ENCODE data around the gene PEPD. TPM values are rescaled to one million over a fixed set of nuclear protein-coding genes. Genes with fewer than 3 reads are reported as not detected.

The PEPD gene
- total RNA-seq, 1 experiment from 2014 or later = 83.1 TPM

GRCh38 chr19:33346665-33347064, 174.9 kb downstream of the PEPD start:
- Mint-ChIP-seq H3K4me1 (0 out of 2 replicates have a peak, but pooled peaks cover 3% of the 10 kb centered on the region), H3K9me3 (no peaks in the 10 kb centered on the region), H3K27ac (no peak overlapping the region), H3K36me3 (no peaks in the 10 kb centered on the region), H3K27me3 (ENCODE audit: low read depth) (peaks cover 6% of the 10 kb centered on the region), H3K4me3 (no peak overlapping the region)
- TF ChIP-seq ZNF121 (CRISPR knock-in tag; IDR thresholded peaks at IDR 0.05) = peak; percentile 13; the same call in 1 of the 2 replicates
- no peak for TF ChIP-seq JAZF1 (CRISPR knock-in tag; IDR thresholded peaks at IDR 0.05)
- ATAC-seq = no peak
- ChIA-PET CTCF (interaction anchor here (0.8 kb wide), 1 partner anchor 449 kb away, joined by 3 read pairs; no protein-coding TSS in a partner anchor), POLR2A (no interaction called here)
- DNase-seq (ENCODE audit: low spot score) = no peak

- Mint-ChIP-seq H3K27me3 (ENCODE audit: low read depth) (peaks cover 4% of the 10 kb centered on the region), H3K4me1 (0 out of 2 replicates have a peak, but pooled peaks cover 3% of the 10 kb centered on the region), H3K36me3 (no peaks in the 10 kb centered on the region), H3K4me3 (no peak overlapping the region), H3K9me3 (no peaks in the 10 kb centered on the region), H3K27ac (no peak overlapping the region)
- POLR2A ChIA-PET = interaction anchor here (0.6 kb wide), 1 partner anchor 27 kb away, joined by 4 read pairs; no protein-coding TSS in a partner anchor
- CTCF ChIA-PET = no interaction called here
- no peak for TF ChIP-seq ZNF317 (CRISPR knock-in tag; IDR thresholded peaks at IDR 0.05; ENCODE audit: borderline replicate concordance, low read depth)
- TF ChIP-seq RELA (CRISPR knock-in tag; IDR thresholded peaks at IDR 0.05; ENCODE audit: borderline replicate concordance) = no peak
- TF ChIP-seq, protein P1, sequence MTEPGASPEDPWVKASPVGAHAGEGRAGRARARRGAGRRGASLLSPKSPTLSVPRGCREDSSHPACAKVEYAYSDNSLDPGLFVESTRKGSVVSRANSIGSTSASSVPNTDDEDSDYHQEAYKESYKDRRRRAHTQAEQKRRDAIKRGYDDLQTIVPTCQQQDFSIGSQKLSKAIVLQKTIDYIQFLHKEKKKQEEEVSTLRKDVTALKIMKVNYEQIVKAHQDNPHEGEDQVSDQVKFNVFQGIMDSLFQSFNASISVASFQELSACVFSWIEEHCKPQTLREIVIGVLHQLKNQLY (CRISPR knock-in tag; IDR thresholded peaks at IDR 0.05) = no peak
- no peak for TF ChIP-seq OVOL2 (CRISPR knock-in tag; IDR thresholded peaks at IDR 0.05; ENCODE audit: borderline replicate concordance)
- TF ChIP-seq EMX1 (CRISPR knock-in tag; IDR thresholded peaks at IDR 0.05) = no peak
- TF ChIP-seq, protein P2, sequence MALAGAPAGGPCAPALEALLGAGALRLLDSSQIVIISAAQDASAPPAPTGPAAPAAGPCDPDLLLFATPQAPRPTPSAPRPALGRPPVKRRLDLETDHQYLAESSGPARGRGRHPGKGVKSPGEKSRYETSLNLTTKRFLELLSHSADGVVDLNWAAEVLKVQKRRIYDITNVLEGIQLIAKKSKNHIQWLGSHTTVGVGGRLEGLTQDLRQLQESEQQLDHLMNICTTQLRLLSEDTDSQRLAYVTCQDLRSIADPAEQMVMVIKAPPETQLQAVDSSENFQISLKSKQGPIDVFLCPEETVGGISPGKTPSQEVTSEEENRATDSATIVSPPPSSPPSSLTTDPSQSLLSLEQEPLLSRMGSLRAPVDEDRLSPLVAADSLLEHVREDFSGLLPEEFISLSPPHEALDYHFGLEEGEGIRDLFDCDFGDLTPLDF (CRISPR knock-in tag; IDR thresholded peaks at IDR 0.05) = no peak
- TF ChIP-seq HMGA2 (CRISPR knock-in tag; IDR thresholded peaks at IDR 0.05) = no peak
- no peak for TF ChIP-seq TCF7 (CRISPR knock-in tag; IDR thresholded peaks at IDR 0.05; ENCODE audit: low read depth)
- TF ChIP-seq TEAD1 (CRISPR knock-in tag; IDR thresholded peaks at IDR 0.05) = no peak
- TF ChIP-seq, protein P3, sequence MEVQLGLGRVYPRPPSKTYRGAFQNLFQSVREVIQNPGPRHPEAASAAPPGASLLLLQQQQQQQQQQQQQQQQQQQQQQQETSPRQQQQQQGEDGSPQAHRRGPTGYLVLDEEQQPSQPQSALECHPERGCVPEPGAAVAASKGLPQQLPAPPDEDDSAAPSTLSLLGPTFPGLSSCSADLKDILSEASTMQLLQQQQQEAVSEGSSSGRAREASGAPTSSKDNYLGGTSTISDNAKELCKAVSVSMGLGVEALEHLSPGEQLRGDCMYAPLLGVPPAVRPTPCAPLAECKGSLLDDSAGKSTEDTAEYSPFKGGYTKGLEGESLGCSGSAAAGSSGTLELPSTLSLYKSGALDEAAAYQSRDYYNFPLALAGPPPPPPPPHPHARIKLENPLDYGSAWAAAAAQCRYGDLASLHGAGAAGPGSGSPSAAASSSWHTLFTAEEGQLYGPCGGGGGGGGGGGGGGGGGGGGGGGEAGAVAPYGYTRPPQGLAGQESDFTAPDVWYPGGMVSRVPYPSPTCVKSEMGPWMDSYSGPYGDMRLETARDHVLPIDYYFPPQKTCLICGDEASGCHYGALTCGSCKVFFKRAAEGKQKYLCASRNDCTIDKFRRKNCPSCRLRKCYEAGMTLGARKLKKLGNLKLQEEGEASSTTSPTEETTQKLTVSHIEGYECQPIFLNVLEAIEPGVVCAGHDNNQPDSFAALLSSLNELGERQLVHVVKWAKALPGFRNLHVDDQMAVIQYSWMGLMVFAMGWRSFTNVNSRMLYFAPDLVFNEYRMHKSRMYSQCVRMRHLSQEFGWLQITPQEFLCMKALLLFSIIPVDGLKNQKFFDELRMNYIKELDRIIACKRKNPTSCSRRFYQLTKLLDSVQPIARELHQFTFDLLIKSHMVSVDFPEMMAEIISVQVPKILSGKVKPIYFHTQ (CRISPR knock-in tag; IDR thresholded peaks at IDR 0.05) = no peak
- no peak for TF ChIP-seq NR1H2 (CRISPR knock-in tag; IDR thresholded peaks at IDR 0.05)
- TF ChIP-seq ZNF512 (CRISPR knock-in tag; IDR thresholded peaks at IDR 0.05; ENCODE audit: borderline replicate concordance) = no peak
- TF ChIP-seq, protein P4, sequence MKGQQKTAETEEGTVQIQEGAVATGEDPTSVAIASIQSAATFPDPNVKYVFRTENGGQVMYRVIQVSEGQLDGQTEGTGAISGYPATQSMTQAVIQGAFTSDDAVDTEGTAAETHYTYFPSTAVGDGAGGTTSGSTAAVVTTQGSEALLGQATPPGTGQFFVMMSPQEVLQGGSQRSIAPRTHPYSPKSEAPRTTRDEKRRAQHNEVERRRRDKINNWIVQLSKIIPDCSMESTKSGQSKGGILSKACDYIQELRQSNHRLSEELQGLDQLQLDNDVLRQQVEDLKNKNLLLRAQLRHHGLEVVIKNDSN (CRISPR knock-in tag; IDR thresholded peaks at IDR 0.05) = no peak
- TF ChIP-seq ZNF396 (CRISPR knock-in tag; IDR thresholded peaks at IDR 0.05; ENCODE audit: borderline replicate concordance) = no peak
- no peak for DNase-seq (ENCODE audit: low spot score)
- ATAC-seq = no peak
Observed at GRCh38 chr19:33345163-33345562, 176.4 kb downstream of the PEPD start.

DNA sequence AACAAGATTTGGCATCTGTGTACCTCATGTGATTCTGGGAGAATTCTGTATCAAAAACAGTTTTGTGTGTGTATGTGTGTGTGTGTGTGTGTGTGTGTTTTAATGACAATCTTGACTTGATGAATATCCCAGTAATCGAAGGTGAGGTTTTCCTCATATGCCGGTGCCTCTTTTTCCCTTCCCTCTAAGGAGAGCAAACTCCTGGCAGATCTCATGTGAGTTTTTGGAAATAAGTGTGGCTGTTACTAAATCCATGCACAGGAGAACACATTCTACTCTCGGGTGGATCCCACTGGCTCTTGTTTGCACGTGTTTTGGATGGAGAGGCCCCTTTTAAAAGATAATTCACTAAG, 177.0 kb downstream of the PEPD start:
- DNase-seq (ENCODE audit: low spot score) (no peak), ATAC-seq (no peak)
- Mint-ChIP-seq H3K27me3 (ENCODE audit: low read depth) (peaks cover 4% of the 10 kb centered on the region), H3K9me3 (no peaks in the 10 kb centered on the region), H3K4me3 (no peak overlapping the region), H3K27ac (no peak overlapping the region), H3K36me3 (no peaks in the 10 kb centered on the region), H3K4me1 (0 out of 2 replicates have a peak, but pooled peaks cover 3% of the 10 kb centered on the region)
- ChIA-PET POLR2A (no interaction called here), CTCF (interaction anchor here (0.7 to 0.9 kb wide), 4 partner anchors 53 to 210 kb away, joined by 3 to 4 read pairs (median 3); no protein-coding TSS in a partner anchor)
- TF ChIP-seq, protein P5, sequence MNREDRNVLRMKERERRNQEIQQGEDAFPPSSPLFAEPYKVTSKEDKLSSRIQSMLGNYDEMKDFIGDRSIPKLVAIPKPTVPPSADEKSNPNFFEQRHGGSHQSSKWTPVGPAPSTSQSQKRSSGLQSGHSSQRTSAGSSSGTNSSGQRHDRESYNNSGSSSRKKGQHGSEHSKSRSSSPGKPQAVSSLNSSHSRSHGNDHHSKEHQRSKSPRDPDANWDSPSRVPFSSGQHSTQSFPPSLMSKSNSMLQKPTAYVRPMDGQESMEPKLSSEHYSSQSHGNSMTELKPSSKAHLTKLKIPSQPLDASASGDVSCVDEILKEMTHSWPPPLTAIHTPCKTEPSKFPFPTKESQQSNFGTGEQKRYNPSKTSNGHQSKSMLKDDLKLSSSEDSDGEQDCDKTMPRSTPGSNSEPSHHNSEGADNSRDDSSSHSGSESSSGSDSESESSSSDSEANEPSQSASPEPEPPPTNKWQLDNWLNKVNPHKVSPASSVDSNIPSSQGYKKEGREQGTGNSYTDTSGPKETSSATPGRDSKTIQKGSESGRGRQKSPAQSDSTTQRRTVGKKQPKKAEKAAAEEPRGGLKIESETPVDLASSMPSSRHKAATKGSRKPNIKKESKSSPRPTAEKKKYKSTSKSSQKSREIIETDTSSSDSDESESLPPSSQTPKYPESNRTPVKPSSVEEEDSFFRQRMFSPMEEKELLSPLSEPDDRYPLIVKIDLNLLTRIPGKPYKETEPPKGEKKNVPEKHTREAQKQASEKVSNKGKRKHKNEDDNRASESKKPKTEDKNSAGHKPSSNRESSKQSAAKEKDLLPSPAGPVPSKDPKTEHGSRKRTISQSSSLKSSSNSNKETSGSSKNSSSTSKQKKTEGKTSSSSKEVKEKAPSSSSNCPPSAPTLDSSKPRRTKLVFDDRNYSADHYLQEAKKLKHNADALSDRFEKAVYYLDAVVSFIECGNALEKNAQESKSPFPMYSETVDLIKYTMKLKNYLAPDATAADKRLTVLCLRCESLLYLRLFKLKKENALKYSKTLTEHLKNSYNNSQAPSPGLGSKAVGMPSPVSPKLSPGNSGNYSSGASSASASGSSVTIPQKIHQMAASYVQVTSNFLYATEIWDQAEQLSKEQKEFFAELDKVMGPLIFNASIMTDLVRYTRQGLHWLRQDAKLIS (CRISPR knock-in tag; IDR thresholded peaks at IDR 0.05; ENCODE audit: borderline replicate concordance) = no peak
- TF ChIP-seq ZNF512 (CRISPR knock-in tag; IDR thresholded peaks at IDR 0.05; ENCODE audit: borderline replicate concordance) = no peak
- no peak for TF ChIP-seq MXD4 (CRISPR knock-in tag; IDR thresholded peaks at IDR 0.05; ENCODE audit: borderline replicate concordance)
- TF ChIP-seq SMAD3 (CRISPR knock-in tag; IDR thresholded peaks at IDR 0.05; ENCODE audit: borderline replicate concordance) = no peak
- no peak for TF ChIP-seq RELA (CRISPR knock-in tag; IDR thresholded peaks at IDR 0.05; ENCODE audit: borderline replicate concordance)

All from WTC11 (cell line).